Measurements from ENCODE around the gene CCDC122.

DNA sequence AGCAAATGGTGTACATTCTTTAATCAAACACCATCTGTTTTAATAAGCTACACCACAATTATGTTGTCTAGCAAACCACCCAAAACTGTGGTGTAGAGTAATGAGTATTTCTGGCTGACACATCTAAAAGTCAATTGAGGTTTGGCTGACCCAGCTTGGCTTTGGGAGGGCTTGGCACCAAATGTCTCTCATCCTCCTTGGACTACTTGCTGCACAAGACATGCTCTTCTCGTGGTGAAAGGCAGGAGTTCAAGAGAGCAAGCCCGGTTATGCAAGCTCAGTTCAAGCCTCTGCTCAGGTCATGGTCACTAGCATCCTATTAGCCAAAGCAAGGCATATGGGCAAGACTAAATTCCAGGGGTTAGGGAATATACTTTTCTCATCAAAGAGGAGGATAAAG is 37.3 kb upstream of the CCDC122 start:
- TF ChIP-seq, protein P1, sequence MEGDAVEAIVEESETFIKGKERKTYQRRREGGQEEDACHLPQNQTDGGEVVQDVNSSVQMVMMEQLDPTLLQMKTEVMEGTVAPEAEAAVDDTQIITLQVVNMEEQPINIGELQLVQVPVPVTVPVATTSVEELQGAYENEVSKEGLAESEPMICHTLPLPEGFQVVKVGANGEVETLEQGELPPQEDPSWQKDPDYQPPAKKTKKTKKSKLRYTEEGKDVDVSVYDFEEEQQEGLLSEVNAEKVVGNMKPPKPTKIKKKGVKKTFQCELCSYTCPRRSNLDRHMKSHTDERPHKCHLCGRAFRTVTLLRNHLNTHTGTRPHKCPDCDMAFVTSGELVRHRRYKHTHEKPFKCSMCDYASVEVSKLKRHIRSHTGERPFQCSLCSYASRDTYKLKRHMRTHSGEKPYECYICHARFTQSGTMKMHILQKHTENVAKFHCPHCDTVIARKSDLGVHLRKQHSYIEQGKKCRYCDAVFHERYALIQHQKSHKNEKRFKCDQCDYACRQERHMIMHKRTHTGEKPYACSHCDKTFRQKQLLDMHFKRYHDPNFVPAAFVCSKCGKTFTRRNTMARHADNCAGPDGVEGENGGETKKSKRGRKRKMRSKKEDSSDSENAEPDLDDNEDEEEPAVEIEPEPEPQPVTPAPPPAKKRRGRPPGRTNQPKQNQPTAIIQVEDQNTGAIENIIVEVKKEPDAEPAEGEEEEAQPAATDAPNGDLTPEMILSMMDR (conservative IDR thresholded peaks at IDR 0.05), result no peak
- TF ChIP-seq ZFX (IDR thresholded peaks at IDR 0.05), result no peak

All from C4-2B (cell line).